Retinal pigment epithelial cell (primary cell): Measurements from ENCODE around the gene ARID3C.

Experiments
- DNase-seq: peaks from one replicate; pipeline ENCODE4 v3.0.0-alpha.2; 2010; ENCODE audit warnings: low read depth
- H3K4me3 ChIP-seq: 2 replicates; pipeline ENCODE4 v1.5.1; 2011; ENCODE audit warnings: mild to moderate bottlenecking, low read length, control low read depth, moderate library complexity
- TF ChIP-seq, protein P1 (sequence below): conservative IDR thresholded peaks from 2 replicates; pipeline ENCODE4 v1.5.1; 2011; ENCODE audit warnings: low read depth, low read length, control low read depth, inconsistent platforms

Gene ARID3C

DNA sequence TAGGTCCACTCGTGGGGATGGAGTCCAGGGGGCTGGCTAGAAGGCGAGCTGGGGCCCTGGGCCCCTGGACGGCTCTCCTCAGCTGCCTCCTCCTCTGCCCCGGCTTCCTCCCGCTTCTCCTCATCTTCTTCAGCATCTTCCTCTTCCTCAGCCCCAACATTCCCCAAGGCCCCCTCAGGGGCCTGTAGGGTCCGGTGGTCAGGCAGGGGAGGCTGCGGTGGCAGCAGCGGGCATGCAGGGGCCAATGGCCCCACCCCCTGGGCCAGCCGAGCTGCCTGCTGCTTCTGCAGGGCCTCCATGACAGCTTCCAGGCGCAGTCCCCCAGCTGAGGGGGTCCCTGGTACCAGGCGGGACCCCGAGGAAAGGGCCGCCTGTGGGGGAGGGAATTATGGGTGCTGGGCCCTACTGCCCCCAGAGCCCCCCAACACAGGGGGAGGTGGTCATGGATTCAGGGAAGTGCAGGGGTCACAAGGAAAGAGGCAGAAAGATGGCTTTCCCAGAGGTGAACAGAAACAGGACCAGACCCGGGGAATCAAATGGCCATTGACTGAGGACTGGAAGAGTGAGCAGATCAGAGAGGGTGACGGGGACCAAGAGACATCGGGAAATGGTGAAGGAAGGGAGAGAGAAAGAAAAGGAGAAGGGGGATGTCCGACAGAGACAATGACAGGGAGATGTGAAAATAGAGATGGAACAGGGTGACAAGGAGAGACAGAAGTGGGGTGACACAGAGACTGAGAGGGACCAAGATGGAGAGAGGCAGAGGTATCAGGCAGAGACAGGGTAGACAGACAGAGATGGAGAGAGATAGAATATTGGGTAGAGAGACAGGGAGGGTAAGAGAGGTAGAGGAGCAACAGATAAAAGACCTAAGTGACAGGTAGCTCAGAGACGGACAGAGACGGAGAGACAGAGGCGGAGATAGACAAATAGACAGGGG lies 880 bp downstream of the ARID3C start:
- TF ChIP-seq, protein P1, sequence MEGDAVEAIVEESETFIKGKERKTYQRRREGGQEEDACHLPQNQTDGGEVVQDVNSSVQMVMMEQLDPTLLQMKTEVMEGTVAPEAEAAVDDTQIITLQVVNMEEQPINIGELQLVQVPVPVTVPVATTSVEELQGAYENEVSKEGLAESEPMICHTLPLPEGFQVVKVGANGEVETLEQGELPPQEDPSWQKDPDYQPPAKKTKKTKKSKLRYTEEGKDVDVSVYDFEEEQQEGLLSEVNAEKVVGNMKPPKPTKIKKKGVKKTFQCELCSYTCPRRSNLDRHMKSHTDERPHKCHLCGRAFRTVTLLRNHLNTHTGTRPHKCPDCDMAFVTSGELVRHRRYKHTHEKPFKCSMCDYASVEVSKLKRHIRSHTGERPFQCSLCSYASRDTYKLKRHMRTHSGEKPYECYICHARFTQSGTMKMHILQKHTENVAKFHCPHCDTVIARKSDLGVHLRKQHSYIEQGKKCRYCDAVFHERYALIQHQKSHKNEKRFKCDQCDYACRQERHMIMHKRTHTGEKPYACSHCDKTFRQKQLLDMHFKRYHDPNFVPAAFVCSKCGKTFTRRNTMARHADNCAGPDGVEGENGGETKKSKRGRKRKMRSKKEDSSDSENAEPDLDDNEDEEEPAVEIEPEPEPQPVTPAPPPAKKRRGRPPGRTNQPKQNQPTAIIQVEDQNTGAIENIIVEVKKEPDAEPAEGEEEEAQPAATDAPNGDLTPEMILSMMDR = no peak
- no peak overlapping the region for H3K4me3 ChIP-seq
- no peak for DNase-seq

- TF ChIP-seq, protein P1 = no peak
- H3K4me3 ChIP-seq = no peak overlapping the region
- no peak for DNase-seq
Observed at GRCh38 chr9:34625186-34625486, 3.7 kb downstream of the ARID3C start.

DNA sequence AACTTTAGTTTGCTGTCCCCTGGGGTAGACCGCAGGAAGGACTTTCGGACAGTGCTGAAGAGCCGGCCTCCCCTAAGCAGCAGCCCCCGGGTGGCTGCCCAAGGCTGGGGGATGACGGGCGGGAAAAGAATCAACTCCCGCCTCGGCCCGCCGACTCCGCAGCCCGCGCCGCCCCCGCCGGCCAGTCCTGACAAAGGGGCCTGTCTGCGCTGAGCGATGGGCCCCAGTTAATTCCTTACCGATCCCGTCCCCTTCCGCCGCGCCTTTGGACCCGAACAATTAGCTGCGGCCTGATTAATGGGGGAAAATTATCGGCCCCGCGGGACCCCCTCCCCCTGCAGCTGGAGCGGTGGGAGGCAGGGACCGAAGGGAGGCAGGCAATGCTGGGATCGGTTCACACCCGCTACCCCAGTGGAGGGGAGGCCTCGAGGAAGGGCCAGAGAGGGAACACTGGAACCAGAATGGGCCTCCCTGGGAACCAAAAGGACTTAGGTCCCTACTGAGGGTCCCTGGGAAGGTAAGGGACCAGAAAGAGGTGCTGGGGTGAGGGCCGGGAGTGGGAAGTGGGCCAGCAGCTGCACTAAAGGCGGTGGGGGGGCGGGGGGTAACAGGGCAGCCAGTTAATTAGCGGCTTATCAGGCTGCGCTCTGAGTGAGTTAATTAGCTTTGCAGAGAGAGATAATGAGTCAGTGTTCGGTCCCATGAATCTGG lies 4.2 kb downstream of the ARID3C start:
- no peak for DNase-seq
- H3K4me3 ChIP-seq = no peak overlapping the region
- TF ChIP-seq, protein P1 = no peak

GRCh38 chr9:34623374-34624235 lies 5.3 kb downstream of the ARID3C start:
- no peak overlapping the region for H3K4me3 ChIP-seq
- DNase-seq = no peak
- TF ChIP-seq, protein P1 = no peak

GRCh38 chr9:34620061-34620994 lies 8.5 kb downstream of the ARID3C start, which contains the start of gene DCTN3:
Gene DCTN3 (minus strand): TSS chr9:34620495. CDS start chr9:34620464, 31 bp downstream.
- H3K4me3 ChIP-seq = peak within 1 kb of the TSS; percentile 94
- peak; percentile 78 for DNase-seq
- TF ChIP-seq, protein P1 = no peak

GRCh38 chr9:34615132-34615531 lies 13.7 kb downstream of the ARID3C start:
- H3K4me3 ChIP-seq = no peak overlapping the region
- DNase-seq = no peak
- TF ChIP-seq, protein P1 = no peak
